PC-9 (cell line): ENCODE results near the gene HTT. TPM values are rescaled to one million over a fixed set of nuclear protein-coding genes. Genes with fewer than 3 reads are reported as not detected.
"Not testable (repeated sequence)": the region's sequence is repeated elsewhere in the genome, so short reads cannot be mapped to it uniquely, and the experiment has no call there.

ENCODE experiments used
- BruUV-seq: library from RNA; stranded (reverse); fragments of 400-500 nt; replicated peaks from 2 replicates; lab custom pipeline; 2021; lab: Mats Ljungman, UMichigan
- CTCF ChIA-PET: fragments of 300-600 bp; sonication (Branson Sonifier 250); formaldehyde crosslinking; loops from one replicate; lab custom pipeline; 2022; ENCODE audit warnings: antibody characterized with exemption; lab: Charles Lee
- POLR2A ChIA-PET: fragments of 300-600 bp; sonication (Branson Sonifier 250); formaldehyde crosslinking; loops from one replicate; lab custom pipeline; 2022; ENCODE audit warnings: antibody characterized with exemption; ENCODE audit not compliant: unreplicated experiment; lab: Charles Lee
- DNase-seq, 2 experiments: peaks; one replicate each; pipeline versions ENCODE4 v3.0.0 to v3.0.0-alpha.2; 2015 to 2022; ENCODE audit warnings: mixed read lengths in 1 of 2
- H2AFZ ChIP-seq: fragments of 200-600 bp; sonication (generic); 2 replicates; pipeline ENCODE4 v1.8.1; 2017; ENCODE audit warnings: antibody characterized with exemption
- H3F3A ChIP-seq: fragments of 200-600 bp; sonication (generic); 2 replicates; pipeline ENCODE4 v1.8.1; 2017; ENCODE audit warnings: antibody characterized with exemption, mild to moderate bottlenecking, low read depth; ENCODE audit not compliant: insufficient read depth
- H3K27ac ChIP-seq: fragments of 200-600 bp; sonication (generic); 2 replicates; pipeline ENCODE4 v1.6.1; 2016; ENCODE audit warnings: mixed run types
- H3K27me3 ChIP-seq: fragments of 200-600 bp; sonication (generic); 2 replicates; pipeline ENCODE4 v1.6.1; 2016; ENCODE audit warnings: low read depth, mixed run types; ENCODE audit not compliant: insufficient read depth
- H3K36me3 ChIP-seq: fragments of 200-600 bp; sonication (generic); 2 replicates; pipeline ENCODE4 v1.6.1; 2016; ENCODE audit warnings: low read depth, mixed run types
- H3K4me1 ChIP-seq: fragments of 200-600 bp; sonication (generic); replicated peaks from 2 replicates; pipeline ENCODE4 v1.6.1; 2016; ENCODE audit warnings: mixed run types; ENCODE audit not compliant: insufficient read depth
- H3K4me2 ChIP-seq: fragments of 200-600 bp; sonication (generic); 2 replicates; pipeline ENCODE4 v1.6.1; 2017; ENCODE audit warnings: mixed run types
- H3K4me3 ChIP-seq: fragments of 200-600 bp; sonication (generic); 2 replicates; pipeline ENCODE4 v1.6.1; 2016; ENCODE audit warnings: mixed run types
- H3K79me2 ChIP-seq: fragments of 200-600 bp; sonication (generic); 2 replicates; pipeline ENCODE4 v1.6.1; 2017; ENCODE audit warnings: low read depth, mixed run types
- H3K9me2 ChIP-seq: fragments of 200-600 bp; sonication (generic); 2 replicates; pipeline ENCODE4 v1.8.1; 2017; ENCODE audit warnings: mild to moderate bottlenecking; ENCODE audit not compliant: insufficient read depth
- H3K9me3 ChIP-seq: fragments of 200-600 bp; sonication (generic); 2 replicates; pipeline ENCODE4 v1.8.1; 2016; ENCODE audit warnings: low read depth; ENCODE audit not compliant: insufficient read depth
- H4K20me1 ChIP-seq: fragments of 200-600 bp; sonication (generic); 2 replicates; pipeline ENCODE4 v1.8.1; 2017; ENCODE audit not compliant: insufficient read depth
- CTCF ChIP-seq: fragments of 200-600 bp; sonication (generic); conservative IDR thresholded peaks from 2 replicates; pipeline ENCODE4 v1.6.1; 2017; ENCODE audit warnings: mixed run types, antibody characterized with exemption, mild to moderate bottlenecking, moderate library complexity
- EZH2 ChIP-seq: fragments of 200-600 bp; sonication (generic); IDR thresholded peaks from 2 replicates; pipeline ENCODE4 v1.8.0; 2017; ENCODE audit warnings: antibody characterized with exemption, low read depth
- intact Hi-C: fragments of 100-400 bp; cut with micrococcal nuclease; formaldehyde crosslinking; loops from one replicate; pipeline ENCODE4 v1.10.0; 2022; ENCODE audit not compliant: unreplicated experiment
- total RNA-seq: library from RNA; stranded (reverse); gene quantifications from 2 replicates; pipeline ENCODE4 v1.2.3, GENCODE V29; 2021

Gene HTT
- total RNA-seq, 1 experiment from 2014 or later, result 81.7 TPM

GRCh38 chr4:3091464-3091863, 17.0 kb downstream of the HTT start:
- POLR2A ChIA-PET, result no interaction called here
- CTCF ChIA-PET, result no interaction called here
- Histone ChIP-seq H3K79me2 (no peaks in the 10 kb centered on the region), H4K20me1 (no peaks in the 10 kb centered on the region), H3K4me3 (no peak overlapping the region), H3F3A (no peaks in the 10 kb centered on the region), H3K4me2 (no peak overlapping the region), H2AFZ (no peak overlapping the region), H3K27ac (no peak overlapping the region), H3K9me2 (no peaks in the 10 kb centered on the region), H3K36me3 (no peaks in the 10 kb centered on the region), H3K27me3 (no peaks in the 10 kb centered on the region), H3K4me1 (no peaks in the 10 kb centered on the region), H3K9me3 (no peaks in the 10 kb centered on the region)
- intact Hi-C loops, result no loop called here
- DNase-seq, result no peak
- no TSS peak for BruUV-seq
- TF ChIP-seq CTCF, result no peak
- TF ChIP-seq EZH2, result no peak

- H3K9me3 ChIP-seq, H2AFZ ChIP-seq, intact Hi-C loops, H3K4me3 ChIP-seq, POLR2A ChIA-PET, DNase-seq, BruUV-seq, CTCF ChIA-PET, H3K79me2 ChIP-seq, H3F3A ChIP-seq, H3K27me3 ChIP-seq, H3K9me2 ChIP-seq, H3K36me3 ChIP-seq, H3K27ac ChIP-seq, H3K4me1 ChIP-seq, H3K4me2 ChIP-seq, H4K20me1 ChIP-seq: not testable (repeated sequence)
Measured at GRCh38 chr4:3094701-3095100, 20.2 kb downstream of the HTT start.

GRCh38 chr4:3096202-3096601, 21.7 kb downstream of the HTT start:
- no peak overlapping the region for H2AFZ ChIP-seq
- no peaks in the 10 kb centered on the region for H3F3A ChIP-seq
- ChIA-PET CTCF (no interaction called here), POLR2A (no interaction called here)
- no peaks in the 10 kb centered on the region for H3K9me3 ChIP-seq
- no peaks in the 10 kb centered on the region for H3K9me2 ChIP-seq
- H3K27me3 ChIP-seq, result no peaks in the 10 kb centered on the region
- intact Hi-C loops, result no loop called here
- H3K36me3 ChIP-seq, result no peaks in the 10 kb centered on the region
- H3K4me3 ChIP-seq, result no peak overlapping the region
- no peak overlapping the region for H3K27ac ChIP-seq
- BruUV-seq, result no TSS peak
- no peaks in the 10 kb centered on the region for H3K4me1 ChIP-seq
- no peaks in the 10 kb centered on the region for H3K79me2 ChIP-seq
- no peaks in the 10 kb centered on the region for H4K20me1 ChIP-seq
- TF ChIP-seq CTCF (no peak), EZH2 (no peak)
- H3K4me2 ChIP-seq, result no peak overlapping the region
- DNase-seq, result no peak

GRCh38 chr4:3098346-3098745, 23.9 kb downstream of the HTT start:
- intact Hi-C loops, result no loop called here
- CTCF ChIA-PET, result interaction anchor here (1.0 kb wide), 1 partner anchor 8 kb away, joined by 3 read pairs; no protein-coding TSS in a partner anchor
- H3K9me2 ChIP-seq, result no peaks in the 10 kb centered on the region

More at GRCh38 chr4:3098346-3098745, 23.9 kb downstream of the HTT start:
- Histone ChIP-seq H4K20me1 (no peaks in the 10 kb centered on the region), H3K9me3 (no peaks in the 10 kb centered on the region), H3K36me3 (no peaks in the 10 kb centered on the region), H3K27ac (no peak overlapping the region), H3F3A (no peaks in the 10 kb centered on the region), H3K4me2 (no peak overlapping the region), H3K27me3 (no peaks in the 10 kb centered on the region), H3K4me1 (no peaks in the 10 kb centered on the region), H3K4me3 (no peak overlapping the region), H2AFZ (no peak overlapping the region), H3K79me2 (no peaks in the 10 kb centered on the region)
- TF ChIP-seq EZH2 (no peak), CTCF (no peak)
- DNase-seq, result no peak
- no TSS peak for BruUV-seq
- POLR2A ChIA-PET, result interaction anchor here (0.7 kb wide), 1 partner anchor 396 kb away, joined by 3 read pairs; no protein-coding TSS in a partner anchor
